PC-3 (cell line): ENCODE measurements around the gene KCNJ15.

Experiments
- CTCF ChIP-seq: fragments of 300-600 bp; sonication (generic); conservative IDR thresholded peaks from 2 replicates; pipeline ENCODE4 v1.5.1; 2017; ENCODE audit warnings: antibody characterized with exemption, low read depth, mild to moderate bottlenecking, low read length
- EZH2 ChIP-seq: fragments of 300-600 bp; sonication (generic); IDR thresholded peaks from one replicate; pipeline ENCODE4 v1.6.1; 2017; ENCODE audit warnings: antibody characterized with exemption, mild to moderate bottlenecking, low read length; ENCODE audit not compliant: unreplicated experiment

- TF ChIP-seq CTCF (no peak), EZH2 (no peak)
These were observed 12.8 kb downstream of the KCNJ15 start for GRCh38 chr21:38269576-38269936.
